Measurements from ENCODE around the gene PSD4. TPM values are rescaled to one million over a fixed set of nuclear protein-coding genes. Genes with fewer than 3 reads are reported as not detected.
A peak's percentile ranks its signal among the peaks of the same experiment; 100 is the strongest.

PSD4 gene
- total and polyA plus RNA-seq, 2 experiments from 2014 or later: 15.1 to 26.5 TPM

DNA sequence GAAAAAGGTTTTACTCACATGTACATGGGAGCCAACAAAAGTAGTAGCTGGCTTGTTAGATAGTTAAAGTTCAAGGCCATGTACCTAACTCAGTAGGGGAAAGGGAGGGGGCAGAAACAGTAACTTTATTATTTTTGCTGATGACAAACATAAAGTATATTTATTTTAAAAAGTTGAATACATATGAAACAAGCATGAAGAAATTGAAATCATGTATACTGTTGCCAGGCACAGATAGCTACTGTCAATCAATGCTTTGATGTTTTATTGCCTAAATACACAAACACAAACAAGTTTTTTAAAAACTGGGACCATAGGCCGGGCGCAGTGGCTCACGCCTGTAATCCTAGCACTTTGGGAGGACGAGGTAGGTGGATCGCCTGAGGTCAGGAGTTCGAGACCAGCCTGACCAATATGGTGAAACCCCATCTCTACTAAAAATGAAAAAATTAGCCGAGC lies 7.6 kb upstream of the PSD4 start:
- H3K9me2 ChIP-seq (replicated peaks; ENCODE audit: insufficient read depth): no peaks in the 10 kb centered on the region
- H3K4me2 ChIP-seq: no peak overlapping the region
- H3K27me3 ChIP-seq: no peaks in the 10 kb centered on the region
- TF ChIP-seq EZH2phosphoT487 (IDR thresholded peaks at IDR 0.05; ENCODE audit: low read depth, severe bottlenecking, unreplicated experiment): no peak
- no peak for TF ChIP-seq EZH2 (IDR thresholded peaks at IDR 0.05; ENCODE audit: borderline replicate concordance)
- TF ChIP-seq, protein P1, sequence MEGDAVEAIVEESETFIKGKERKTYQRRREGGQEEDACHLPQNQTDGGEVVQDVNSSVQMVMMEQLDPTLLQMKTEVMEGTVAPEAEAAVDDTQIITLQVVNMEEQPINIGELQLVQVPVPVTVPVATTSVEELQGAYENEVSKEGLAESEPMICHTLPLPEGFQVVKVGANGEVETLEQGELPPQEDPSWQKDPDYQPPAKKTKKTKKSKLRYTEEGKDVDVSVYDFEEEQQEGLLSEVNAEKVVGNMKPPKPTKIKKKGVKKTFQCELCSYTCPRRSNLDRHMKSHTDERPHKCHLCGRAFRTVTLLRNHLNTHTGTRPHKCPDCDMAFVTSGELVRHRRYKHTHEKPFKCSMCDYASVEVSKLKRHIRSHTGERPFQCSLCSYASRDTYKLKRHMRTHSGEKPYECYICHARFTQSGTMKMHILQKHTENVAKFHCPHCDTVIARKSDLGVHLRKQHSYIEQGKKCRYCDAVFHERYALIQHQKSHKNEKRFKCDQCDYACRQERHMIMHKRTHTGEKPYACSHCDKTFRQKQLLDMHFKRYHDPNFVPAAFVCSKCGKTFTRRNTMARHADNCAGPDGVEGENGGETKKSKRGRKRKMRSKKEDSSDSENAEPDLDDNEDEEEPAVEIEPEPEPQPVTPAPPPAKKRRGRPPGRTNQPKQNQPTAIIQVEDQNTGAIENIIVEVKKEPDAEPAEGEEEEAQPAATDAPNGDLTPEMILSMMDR (IDR thresholded peaks at IDR 0.05; ENCODE audit: poor library complexity): no peak
- no peaks in the 10 kb centered on the region for H3K9me3 ChIP-seq (ENCODE audit: low read depth)
- H2AFZ ChIP-seq: no peak overlapping the region
- WGBS (ENCODE audit: low lambda C conversion rate, missing lambda C conversion rate): 93% methylated on average over 7 of the region's 7 CpGs
- DNase-seq (ENCODE audit: low spot score): no peak
- no peak overlapping the region for H3K4me3 ChIP-seq
- H3K36me3 ChIP-seq (replicated peaks; ENCODE audit: insufficient read depth, low read depth): no peaks in the 10 kb centered on the region
- H3K79me2 ChIP-seq: peaks cover 4% of the 10 kb centered on the region
- no peaks in the 10 kb centered on the region for H4K20me1 ChIP-seq (ENCODE audit: insufficient read depth, poor library complexity, severe bottlenecking)
- no peak overlapping the region for H3K27ac ChIP-seq
- H3K4me1 ChIP-seq (ENCODE audit: insufficient read depth): peaks cover 11% of the 10 kb centered on the region

DNA sequence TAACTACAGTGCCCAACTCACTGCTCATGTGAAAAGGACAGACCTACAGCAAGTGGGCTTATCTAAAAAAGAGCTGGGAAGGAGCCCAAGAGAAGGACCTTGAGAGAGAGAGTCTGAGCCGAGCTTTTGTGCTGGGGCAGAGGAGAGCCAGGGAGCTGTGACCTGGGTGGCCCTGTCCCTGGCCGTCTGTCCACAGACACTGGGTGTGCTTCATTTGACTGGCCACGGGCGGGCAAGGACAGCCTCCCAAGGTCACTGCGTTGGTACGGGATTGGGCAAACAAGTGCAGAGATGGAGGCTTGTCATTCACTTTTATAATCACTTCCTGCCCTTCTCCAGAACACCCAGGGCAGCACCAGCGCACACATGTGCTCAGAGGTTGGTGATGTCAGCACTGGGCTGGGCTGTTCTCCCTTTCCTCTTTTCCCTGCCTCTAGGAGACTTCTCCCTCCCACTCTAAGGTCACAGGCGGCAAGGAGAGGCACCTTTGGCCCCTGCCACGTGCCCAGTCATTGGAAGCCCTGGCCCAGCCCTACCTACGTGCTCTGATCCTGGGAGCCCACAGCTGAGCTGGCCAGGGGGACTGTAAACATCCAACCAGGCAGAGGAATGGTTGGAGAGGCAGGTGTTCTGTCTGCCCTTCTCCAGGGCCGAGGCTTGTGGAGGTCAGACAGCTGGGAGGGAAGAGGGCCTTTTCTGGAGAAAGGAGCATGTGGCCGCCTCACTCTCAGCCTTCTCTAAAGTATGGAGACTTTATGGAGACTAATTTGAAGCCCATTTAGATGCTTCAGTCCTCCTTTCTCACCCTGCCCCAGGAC lies 6.4 kb upstream of the PSD4 start:
- peaks cover 11% of the 10 kb centered on the region for H3K4me1 ChIP-seq (ENCODE audit: insufficient read depth)
- peaks cover 4% of the 10 kb centered on the region for H3K79me2 ChIP-seq
- H3K27ac ChIP-seq: peak overlapping the region; percentile 87
- DNase-seq (ENCODE audit: low spot score): peak; percentile 76
- H3K36me3 ChIP-seq (replicated peaks; ENCODE audit: insufficient read depth, low read depth): no peaks in the 10 kb centered on the region
- H3K4me3 ChIP-seq: no peak overlapping the region
- no peaks in the 10 kb centered on the region for H3K27me3 ChIP-seq
- H3K4me2 ChIP-seq: no peak overlapping the region
- H2AFZ ChIP-seq: no peak overlapping the region
- no peaks in the 10 kb centered on the region for H3K9me2 ChIP-seq (replicated peaks; ENCODE audit: insufficient read depth)
- WGBS (ENCODE audit: low lambda C conversion rate, missing lambda C conversion rate): 59% methylated on average over 12 of the region's 12 CpGs
- no peaks in the 10 kb centered on the region for H3K9me3 ChIP-seq (ENCODE audit: low read depth)
- no peaks in the 10 kb centered on the region for H4K20me1 ChIP-seq (ENCODE audit: insufficient read depth, poor library complexity, severe bottlenecking)
- TF ChIP-seq, protein P1 (IDR thresholded peaks at IDR 0.05; ENCODE audit: poor library complexity): no peak
- TF ChIP-seq EZH2 (IDR thresholded peaks at IDR 0.05; ENCODE audit: borderline replicate concordance): no peak
- no peak for TF ChIP-seq EZH2phosphoT487 (IDR thresholded peaks at IDR 0.05; ENCODE audit: low read depth, severe bottlenecking, unreplicated experiment)

DNA sequence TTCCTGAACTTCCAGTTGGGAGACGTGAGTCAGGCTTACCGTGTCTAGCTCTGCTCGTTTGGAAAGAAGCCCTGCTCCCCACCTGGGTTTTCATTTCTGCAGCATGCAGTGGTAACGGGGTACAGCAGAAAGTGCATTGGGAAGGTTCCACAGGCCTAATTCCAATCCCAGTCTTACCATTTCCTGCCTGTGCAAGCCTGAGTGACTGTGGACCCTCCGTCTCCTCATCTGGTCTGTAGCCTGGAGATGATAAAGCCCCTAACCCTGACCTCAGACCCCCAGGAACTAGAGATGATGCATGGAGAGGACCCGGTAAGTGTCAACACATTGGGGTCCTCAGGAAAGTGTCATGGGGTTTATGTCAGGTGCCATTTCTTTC lies 5.8 kb upstream of the PSD4 start:
- H3K4me1 ChIP-seq (ENCODE audit: insufficient read depth): peaks cover 11% of the 10 kb centered on the region
- H3K9me2 ChIP-seq (replicated peaks; ENCODE audit: insufficient read depth): no peaks in the 10 kb centered on the region
- no peak overlapping the region for H3K4me2 ChIP-seq
- no peaks in the 10 kb centered on the region for H3K27me3 ChIP-seq
- H3K9me3 ChIP-seq (ENCODE audit: low read depth): no peaks in the 10 kb centered on the region
- peak overlapping the region; percentile 87 for H3K27ac ChIP-seq
- H4K20me1 ChIP-seq (ENCODE audit: insufficient read depth, poor library complexity, severe bottlenecking): no peaks in the 10 kb centered on the region
- no peaks in the 10 kb centered on the region for H3K36me3 ChIP-seq (replicated peaks; ENCODE audit: insufficient read depth, low read depth)
- 86% methylated on average over 6 of the region's 6 CpGs for WGBS (ENCODE audit: low lambda C conversion rate, missing lambda C conversion rate)
- no peak overlapping the region for H2AFZ ChIP-seq
- TF ChIP-seq, protein P1 (IDR thresholded peaks at IDR 0.05; ENCODE audit: poor library complexity): no peak
- TF ChIP-seq EZH2 (IDR thresholded peaks at IDR 0.05; ENCODE audit: borderline replicate concordance) (no peak), EZH2phosphoT487 (IDR thresholded peaks at IDR 0.05; ENCODE audit: low read depth, severe bottlenecking, unreplicated experiment) (no peak)
- H3K4me3 ChIP-seq: no peak overlapping the region
- DNase-seq (ENCODE audit: low spot score): no peak
- H3K79me2 ChIP-seq: no peaks in the 10 kb centered on the region
